Stimulated activated CD8-positive, alpha-beta memory T cell treated with anti-CD3 and anti-CD28 coated beads, Interleukin-7, amount 100 ng/mL, for 1 hour (primary cell): ENCODE data around the gene HUS1B.
"Not testable (repeated sequence)": the region's sequence is repeated elsewhere in the genome, so short reads cannot be mapped to it uniquely, and the experiment has no call there.

Source experiments
- DNase-seq, 2 donors: peaks; one replicate each; pipeline ENCODE4 v3.0.0-alpha.2; 2020; ENCODE audit warnings: low read depth in 2 of 2

Gene HUS1B

GRCh38 chr6:656460-657252, at the start of gene HUS1B:
HUS1B (minus strand) TSS chr6:657100; CDS start chr6:656944, 156 bp downstream.
- DNase-seq = no peak

- no peak for DNase-seq
These were observed 49.2 kb upstream of the HUS1B start for GRCh38 chr6:706146-706545.

- DNase-seq = no peak
These were observed 48.1 kb upstream of the HUS1B start for GRCh38 chr6:705047-705446.

DNA sequence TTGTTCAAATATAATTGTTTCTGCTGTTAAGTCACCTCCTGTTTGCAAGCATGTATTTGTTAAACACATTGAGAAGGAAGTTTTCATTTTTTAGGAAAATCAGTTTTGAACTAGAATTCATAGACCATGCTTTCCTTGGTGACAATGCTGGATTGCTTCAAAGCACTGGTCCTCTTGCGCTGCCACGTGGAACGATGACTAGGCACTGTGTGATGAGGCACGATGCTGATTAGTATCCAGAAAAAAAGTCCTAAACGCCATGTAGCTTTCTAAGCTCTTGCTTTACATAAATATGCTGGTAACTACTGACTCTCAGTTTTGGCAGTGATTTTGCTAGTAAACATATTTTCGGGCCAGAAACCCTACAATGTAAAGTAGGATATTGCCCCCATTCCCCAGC, 47.1 kb upstream of the HUS1B start:
- no peak for DNase-seq

DNA sequence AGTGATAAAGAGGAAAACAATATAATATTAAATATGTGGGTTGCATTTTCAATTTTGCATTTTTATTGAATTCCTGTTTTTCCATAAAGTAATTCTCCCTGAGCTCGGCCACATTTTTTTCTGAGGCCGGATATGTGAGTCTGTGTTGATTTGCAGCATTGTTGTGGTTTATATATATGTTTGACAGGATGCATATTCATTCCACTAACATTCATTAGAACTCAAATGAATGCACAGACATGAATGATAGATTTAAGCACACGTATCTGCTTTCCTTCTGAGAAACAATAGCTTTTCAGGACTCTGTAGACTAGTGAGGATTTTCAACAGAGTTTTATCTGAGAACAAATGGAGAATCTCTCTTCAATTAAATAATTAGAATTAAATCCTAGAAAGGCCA, 46.7 kb upstream of the HUS1B start:
- no peak for DNase-seq

GRCh38 chr6:701700-702479, 45.0 kb upstream of the HUS1B start:
- DNase-seq = no peak

GRCh38 chr6:701215-701614, 44.3 kb upstream of the HUS1B start:
- no peak for DNase-seq

- no peak for DNase-seq
These were observed 43.6 kb upstream of the HUS1B start for GRCh38 chr6:700490-700889.

DNA sequence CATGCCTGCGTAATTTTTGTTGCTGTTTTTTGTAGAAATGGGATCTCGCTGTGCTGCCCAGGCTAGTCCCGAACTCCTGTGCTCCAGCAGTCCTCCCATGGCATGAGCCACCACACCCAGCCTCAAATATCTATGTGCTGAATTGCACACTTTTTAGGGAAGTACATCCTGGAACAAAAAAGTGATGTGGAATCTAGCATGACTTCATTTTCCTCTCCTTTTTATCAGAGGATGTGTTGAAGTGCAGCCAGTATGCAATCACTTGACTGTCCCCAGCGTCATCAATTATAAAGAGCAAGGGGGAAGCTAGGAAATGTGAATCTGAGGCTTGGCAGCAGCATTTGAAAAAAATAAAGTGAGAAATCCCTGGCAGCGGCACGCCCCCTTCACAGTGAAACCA, 42.4 kb upstream of the HUS1B start:
- no peak for DNase-seq

DNA sequence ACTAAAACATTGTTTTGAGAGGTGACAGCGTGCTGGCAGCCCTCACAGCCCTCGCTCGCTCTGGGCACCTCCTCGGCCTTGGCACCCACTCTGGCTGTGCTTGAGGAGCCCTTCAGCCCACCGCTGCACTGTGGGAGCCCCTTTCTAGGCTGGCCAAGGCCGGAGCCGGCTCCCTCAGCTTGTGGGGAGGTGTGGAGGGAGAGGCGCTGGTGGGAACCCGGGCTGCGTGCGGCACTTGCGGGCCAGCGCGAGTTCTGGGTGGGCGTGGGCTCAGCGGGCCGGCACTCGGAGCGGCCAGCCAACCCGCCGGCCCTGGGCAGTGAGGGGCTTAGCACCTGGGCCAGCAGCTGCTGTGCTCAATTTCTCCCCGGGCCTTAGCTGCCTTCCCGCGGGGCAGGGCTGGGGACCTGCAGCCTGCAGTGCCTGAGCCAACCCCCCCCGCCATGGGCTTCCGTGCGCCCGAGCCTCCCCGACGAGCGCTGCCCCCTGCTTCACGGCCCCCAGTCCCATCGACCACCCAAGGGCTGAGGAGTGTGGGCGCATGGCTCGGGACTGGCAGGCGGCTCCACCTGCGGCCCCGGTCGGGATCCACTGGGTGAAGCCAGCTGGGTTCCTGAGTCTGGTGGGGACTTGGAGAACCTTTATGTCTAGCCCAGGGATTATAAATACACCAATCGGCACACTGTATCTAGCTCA, 37.7 kb upstream of the HUS1B start:
- DNase-seq = not testable (repeated sequence)

GRCh38 chr6:693723-694009, 36.8 kb upstream of the HUS1B start:
- no peak for DNase-seq

GRCh38 chr6:692858-693722, 36.2 kb upstream of the HUS1B start, which contains the start of gene EXOC2:
EXOC2 (minus strand) TSS chr6:693139; CDS start chr6:637818, 55,321 bp downstream.
- peak; percentile 61 to 68 for DNase-seq

- DNase-seq = peak; percentile 32 to 53
These were observed 35.5 kb upstream of the HUS1B start for GRCh38 chr6:692356-692851.

- DNase-seq = no peak
These were observed 32.3 kb upstream of the HUS1B start for GRCh38 chr6:689223-689622.

DNA sequence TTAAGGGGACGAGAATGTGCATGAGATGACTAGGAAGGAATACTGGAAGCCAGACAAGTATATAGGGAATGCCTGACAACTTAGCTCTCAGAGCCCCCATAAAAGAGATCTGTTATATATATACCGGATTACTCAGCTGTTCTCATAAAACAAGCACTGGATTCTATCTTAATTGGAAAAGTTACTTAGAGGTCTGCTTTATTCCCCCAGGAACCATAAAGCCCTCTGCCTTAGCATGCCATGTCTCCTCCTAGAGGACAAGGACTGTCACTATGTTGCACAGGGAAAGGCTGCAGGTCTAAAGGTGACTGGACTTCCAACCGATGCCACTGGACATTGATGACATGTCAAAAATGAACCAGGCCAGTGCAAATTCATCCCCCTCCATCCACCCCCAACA, 29.6 kb upstream of the HUS1B start:
- no peak for DNase-seq

DNA sequence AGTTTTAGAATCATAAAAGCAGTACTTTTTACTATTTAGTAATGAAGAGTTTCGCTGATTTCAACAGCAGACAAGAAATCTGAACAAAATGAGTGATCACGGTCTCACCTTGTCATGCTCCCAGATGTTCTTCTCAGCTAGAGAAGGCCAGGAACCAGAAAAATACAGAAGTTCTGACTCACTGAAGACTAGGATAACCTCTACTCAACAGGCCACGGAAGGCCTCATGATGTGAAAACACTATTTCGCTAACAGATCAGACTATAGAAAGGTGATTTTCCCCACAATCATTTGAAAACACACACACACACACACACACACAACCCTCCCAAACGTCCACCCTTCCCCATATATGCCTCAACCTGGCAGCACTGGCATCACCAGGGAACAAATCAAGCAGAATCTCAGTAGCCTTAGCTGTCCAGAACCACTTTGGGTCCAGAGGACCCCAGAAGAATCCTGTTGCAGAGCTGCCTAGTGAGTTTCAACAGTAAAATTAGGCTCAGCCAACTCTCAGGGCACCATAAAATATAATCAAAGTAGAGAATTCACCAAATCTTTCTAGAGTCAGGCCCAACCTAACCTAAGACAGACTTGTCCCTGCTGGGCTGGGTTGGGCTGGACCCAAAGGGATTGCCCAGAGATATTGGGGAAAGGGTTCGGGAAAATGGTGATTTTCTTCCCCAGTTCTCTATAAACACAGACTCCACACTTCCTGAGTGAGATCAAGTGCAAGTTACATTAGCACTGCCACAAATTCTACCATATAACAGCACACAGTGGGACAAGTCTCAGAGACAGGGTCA, 28.1 kb upstream of the HUS1B start:
- DNase-seq = no peak

GRCh38 chr6:683742-684440, 27.0 kb upstream of the HUS1B start:
- DNase-seq = no peak

GRCh38 chr6:680666-681340, 23.9 kb upstream of the HUS1B start:
- no peak for DNase-seq

GRCh38 chr6:680251-680650, 23.4 kb upstream of the HUS1B start:
- DNase-seq = no peak
